DND-41 (cell line): ENCODE results near the gene RGPD6.
"Not testable (repeated sequence)": the region's sequence is repeated elsewhere in the genome, so short reads cannot be mapped to it uniquely, and the experiment has no call there.

ENCODE experiments used
- CTCF ChIP-seq: IDR thresholded peaks from 2 replicates; pipeline ENCODE4 v1.5.1; 2012; ENCODE audit warnings: borderline replicate concordance, low read length, moderate library complexity, mild to moderate bottlenecking; ENCODE audit not compliant: poor library complexity, severe bottlenecking; ENCODE audit errors: extremely low read depth
- EZH2 ChIP-seq: IDR thresholded peaks from 3 replicates; pipeline ENCODE4 v1.6.1; 2012; ENCODE audit warnings: borderline replicate concordance, low read depth, mild to moderate bottlenecking, moderate library complexity, low read length, inconsistent platforms; ENCODE audit not compliant: severe bottlenecking

- not testable (repeated sequence) for TF ChIP-seq CTCF, EZH2
Observed at GRCh38 chr2:110588520-110588919, 11.5 kb upstream of the RGPD6 start.
